ENCODE data around the gene AP2B1. TPM values are rescaled to one million over a fixed set of nuclear protein-coding genes. Genes with fewer than 3 reads are reported as not detected.

AP2B1 gene
- total RNA-seq, 1 experiment from 2014 or later: 217 TPM

DNA sequence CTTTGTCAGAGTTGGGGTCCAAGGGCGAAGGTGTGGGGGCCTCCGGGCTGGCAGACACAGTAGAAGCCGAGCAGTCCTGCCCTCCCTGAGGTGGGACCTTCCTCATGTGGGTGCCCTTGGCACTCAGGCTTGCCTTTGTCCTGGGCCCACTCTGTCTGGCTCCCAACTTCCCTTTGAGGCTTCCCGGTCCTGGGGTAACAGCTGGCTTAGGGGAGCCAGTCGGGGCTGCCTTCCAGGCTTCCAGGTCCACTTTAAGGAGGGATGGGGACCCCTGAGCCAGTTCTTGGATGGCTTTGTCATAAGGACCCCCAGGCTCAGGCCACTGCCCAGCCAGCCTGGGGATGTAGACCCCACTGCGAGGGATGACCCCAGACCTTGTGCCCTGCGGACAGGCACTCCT lies 158.1 kb downstream of the AP2B1 start:
- peaks cover 59% of the 10 kb centered on the region for H3K27me3 Mint-ChIP-seq (ENCODE audit: low read depth)
- H3K14ac ChIP-seq (ENCODE audit: insufficient read depth, low read length): no peak overlapping the region; the same call in 1 of the 2 replicates
- H2BK15ac ChIP-seq (ENCODE audit: low read depth, low read length): no peak overlapping the region
- H4K20me1 ChIP-seq (ENCODE audit: control insufficient read depth, insufficient read depth, insufficient read length): no peaks in the 10 kb centered on the region
- H3K23ac ChIP-seq (ENCODE audit: insufficient read length, low read depth, low read length): no peak overlapping the region
- no peak overlapping the region for H2AK5ac ChIP-seq (ENCODE audit: insufficient read length, low read length)
- no peak overlapping the region for H3K56ac ChIP-seq (ENCODE audit: insufficient read length, low read depth, low read length)
- peaks cover 12 to 23% of the 10 kb centered on the region in 2 experiments for H3K4me1 Mint-ChIP-seq
- H2AFZ ChIP-seq (ENCODE audit: low read length): no peak overlapping the region
- H3T11ph ChIP-seq (ENCODE audit: low read length): no peak overlapping the region
- no peaks in the 10 kb centered on the region for H3K79me2 ChIP-seq (ENCODE audit: insufficient read depth, low read length)
- H3K4me2 ChIP-seq (ENCODE audit: insufficient read depth, insufficient read length, low read length): no peak overlapping the region
- H3K27ac Mint-ChIP-seq: no peak overlapping the region
- H3K27ac ChIP-seq (ENCODE audit: insufficient read length, low read depth, low read length): no peak overlapping the region
- no peak overlapping the region for H4K5ac ChIP-seq (ENCODE audit: insufficient read length, low read depth, low read length)
- no peak overlapping the region for H3K18ac ChIP-seq (ENCODE audit: insufficient read length, low read depth, low read length)
- peaks cover 0 to 4% of the 10 kb centered on the region in 2 experiments; a peak in 2 of 5 replicates for H3K9me3 Mint-ChIP-seq
- no peaks in the 10 kb centered on the region for H3K4me1 ChIP-seq (ENCODE audit: insufficient read depth, low read length)
- no peak overlapping the region for H2BK120ac ChIP-seq (ENCODE audit: low read depth, low read length, poor library complexity, severe bottlenecking)
- H3K79me1 ChIP-seq (ENCODE audit: insufficient read depth, low read depth, low read length, poor library complexity, severe bottlenecking): no peaks in the 10 kb centered on the region
- H3K23me2 ChIP-seq (ENCODE audit: insufficient read length, low read depth, low read length, poor library complexity, severe bottlenecking): peaks cover 4% of the 10 kb centered on the region
- no peak overlapping the region for H2BK5ac ChIP-seq (ENCODE audit: insufficient read length, low read length)
- no peaks in the 10 kb centered on the region for H3K9me3 ChIP-seq (ENCODE audit: control insufficient read depth, low read depth, low read length)
- no peak overlapping the region for H2BK12ac ChIP-seq (ENCODE audit: insufficient read length, low read depth, low read length)
- TF ChIP-seq, protein P1, sequence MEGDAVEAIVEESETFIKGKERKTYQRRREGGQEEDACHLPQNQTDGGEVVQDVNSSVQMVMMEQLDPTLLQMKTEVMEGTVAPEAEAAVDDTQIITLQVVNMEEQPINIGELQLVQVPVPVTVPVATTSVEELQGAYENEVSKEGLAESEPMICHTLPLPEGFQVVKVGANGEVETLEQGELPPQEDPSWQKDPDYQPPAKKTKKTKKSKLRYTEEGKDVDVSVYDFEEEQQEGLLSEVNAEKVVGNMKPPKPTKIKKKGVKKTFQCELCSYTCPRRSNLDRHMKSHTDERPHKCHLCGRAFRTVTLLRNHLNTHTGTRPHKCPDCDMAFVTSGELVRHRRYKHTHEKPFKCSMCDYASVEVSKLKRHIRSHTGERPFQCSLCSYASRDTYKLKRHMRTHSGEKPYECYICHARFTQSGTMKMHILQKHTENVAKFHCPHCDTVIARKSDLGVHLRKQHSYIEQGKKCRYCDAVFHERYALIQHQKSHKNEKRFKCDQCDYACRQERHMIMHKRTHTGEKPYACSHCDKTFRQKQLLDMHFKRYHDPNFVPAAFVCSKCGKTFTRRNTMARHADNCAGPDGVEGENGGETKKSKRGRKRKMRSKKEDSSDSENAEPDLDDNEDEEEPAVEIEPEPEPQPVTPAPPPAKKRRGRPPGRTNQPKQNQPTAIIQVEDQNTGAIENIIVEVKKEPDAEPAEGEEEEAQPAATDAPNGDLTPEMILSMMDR (conservative IDR thresholded peaks at IDR 0.05): no peak
- DNase-seq: no peak
- no CpG with 5 or more reads among the region's 7 CpGs for WGBS (ENCODE audit: extremely low coverage, insufficient read length, low lambda C conversion rate)
- H2BK20ac ChIP-seq (ENCODE audit: low read depth, low read length, poor library complexity, severe bottlenecking): no peak overlapping the region
- no peak overlapping the region for H3K4ac ChIP-seq (ENCODE audit: low read depth, low read length)
- no peaks in the 10 kb centered on the region; a peak in 1 of 7 replicates for H3K36me3 Mint-ChIP-seq (ENCODE audit: insufficient read depth in 1 of 3, low read depth in 3 of 3)
- no peak overlapping the region for H3K4me3 Mint-ChIP-seq
- peaks cover 11% of the 10 kb centered on the region; the same call in 1 of the 2 replicates for H3K27me3 ChIP-seq (ENCODE audit: insufficient read depth, low read length)
- no peak overlapping the region for H3K9ac ChIP-seq (ENCODE audit: extremely low read depth, insufficient read length, low read length)
- H4K91ac ChIP-seq (ENCODE audit: insufficient read length, low read depth, low read length): no peak overlapping the region
- no peak overlapping the region for H4K8ac ChIP-seq (replicated peaks; ENCODE audit: insufficient read length, low read depth, low read length)

Measured in H9 (cell line).